NCI-H774 (cell line): Measurements from ENCODE around the gene SUMF1.
"Not testable (repeated sequence)": the region's sequence is repeated elsewhere in the genome, so short reads cannot be mapped to it uniquely, and the experiment has no call there.

Source experiments
- DNase-seq: peaks from one replicate; lab custom pipeline; 2025; lab: John Stamatoyannopoulos, UW

Gene SUMF1

DNA sequence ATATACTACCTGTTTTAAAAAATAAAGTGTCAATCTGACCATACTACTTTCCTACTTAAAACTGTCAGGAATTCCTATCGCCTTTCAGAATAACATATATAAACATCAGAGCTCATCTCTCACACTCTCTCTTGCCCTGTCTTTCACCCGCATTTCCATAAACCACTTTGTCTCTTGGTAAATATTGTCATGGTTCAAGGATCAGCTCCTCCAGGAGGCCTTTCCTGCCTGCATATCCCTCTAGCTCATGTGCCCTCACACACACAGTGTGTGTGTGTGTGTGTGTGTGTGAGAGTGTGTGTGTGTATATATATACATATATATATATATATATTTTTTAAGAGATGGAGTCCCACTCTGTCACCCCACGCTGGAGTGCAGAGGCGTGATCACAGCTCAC is 6.7 kb downstream of the SUMF1 start:
- no peak for DNase-seq

DNA sequence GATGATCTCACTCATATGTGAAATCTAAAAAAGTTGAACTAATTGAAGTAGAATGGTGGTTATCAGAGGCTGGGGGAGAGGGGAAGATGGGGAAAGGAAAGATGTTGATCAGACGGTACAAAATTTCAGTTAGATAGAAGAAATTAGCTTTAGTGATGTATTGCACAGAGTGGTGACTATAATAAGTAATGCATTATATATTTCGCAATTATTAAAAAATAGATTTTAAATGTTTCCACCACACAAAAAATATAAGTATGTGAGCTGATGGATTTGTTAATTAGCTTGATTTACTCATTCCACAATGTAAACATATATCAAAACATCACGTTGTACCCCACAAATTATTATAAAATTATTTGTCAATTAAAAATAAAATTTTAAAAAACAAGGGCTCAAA is 8.1 kb downstream of the SUMF1 start:
- no peak for DNase-seq

DNA sequence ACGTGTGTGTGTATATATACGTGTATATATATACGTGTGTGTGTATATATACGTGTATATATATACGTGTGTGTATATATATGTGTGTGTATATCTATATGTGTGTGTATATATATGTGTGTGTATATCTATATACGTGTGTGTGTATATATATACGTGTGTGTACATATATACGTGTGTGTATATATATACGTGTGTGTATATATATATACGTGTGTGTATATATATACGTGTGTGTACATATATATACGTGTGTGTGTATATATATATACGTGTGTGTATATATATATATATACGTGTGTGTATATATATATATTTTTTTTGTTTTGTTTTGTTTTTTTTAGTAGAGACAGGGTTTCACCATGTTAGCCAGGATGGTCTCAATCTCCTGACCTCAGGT is 10.3 kb downstream of the SUMF1 start:
- not testable (repeated sequence) for DNase-seq

DNA sequence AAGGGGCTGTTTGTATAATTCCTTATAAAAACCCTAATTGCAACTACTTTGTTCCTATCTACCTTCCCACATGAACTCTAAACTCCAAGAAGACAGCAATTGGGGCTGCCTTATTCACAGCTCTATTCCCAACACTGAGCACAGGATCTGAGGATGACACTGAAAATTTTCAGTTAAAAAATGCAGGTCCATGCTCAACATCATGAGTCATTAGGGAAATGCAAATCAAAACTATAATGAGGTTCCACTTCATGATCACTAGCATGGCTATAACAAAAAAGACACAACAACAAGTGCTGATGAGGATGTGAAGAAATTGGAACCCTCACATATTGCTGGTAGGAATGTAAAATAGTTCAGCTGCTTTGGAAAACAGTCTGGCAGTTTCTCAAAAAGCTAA is 12.9 kb downstream of the SUMF1 start:
- DNase-seq: no peak

DNA sequence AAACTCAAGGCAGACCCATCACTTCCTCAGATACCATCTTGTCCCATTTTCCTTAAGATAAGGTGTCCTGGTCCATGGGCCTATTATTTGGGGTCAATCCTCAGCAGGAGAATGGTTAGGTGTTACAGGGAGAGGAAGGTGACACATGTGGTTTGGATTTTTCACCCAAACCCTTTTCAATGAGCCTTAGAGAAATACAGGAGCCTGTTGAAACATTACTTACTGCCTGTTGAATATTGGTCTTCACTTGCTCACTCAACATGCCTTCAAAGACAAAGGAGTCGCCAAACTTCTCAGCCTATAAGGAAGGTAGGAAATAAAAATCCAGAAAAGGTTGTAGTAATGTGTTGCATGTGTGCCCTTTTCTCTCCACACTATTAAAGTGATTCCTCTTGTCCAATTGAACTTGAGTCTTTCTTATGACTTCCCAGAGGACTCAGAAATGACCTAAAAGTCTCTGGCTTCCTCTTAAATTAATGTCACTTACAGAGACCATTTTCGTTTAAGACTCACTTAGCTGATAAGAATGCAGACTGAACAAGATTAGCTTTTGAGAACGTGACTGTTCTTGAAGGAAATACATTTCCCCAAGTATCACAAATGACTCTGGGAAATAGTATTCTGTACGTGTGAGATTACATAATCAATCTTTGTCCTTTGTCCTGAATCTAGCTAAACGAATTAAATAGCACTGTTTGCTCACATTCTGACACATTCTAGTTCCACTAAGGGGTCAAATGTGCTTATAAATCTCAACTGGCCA is 17.8 kb downstream of the SUMF1 start:
- no peak for DNase-seq

DNA sequence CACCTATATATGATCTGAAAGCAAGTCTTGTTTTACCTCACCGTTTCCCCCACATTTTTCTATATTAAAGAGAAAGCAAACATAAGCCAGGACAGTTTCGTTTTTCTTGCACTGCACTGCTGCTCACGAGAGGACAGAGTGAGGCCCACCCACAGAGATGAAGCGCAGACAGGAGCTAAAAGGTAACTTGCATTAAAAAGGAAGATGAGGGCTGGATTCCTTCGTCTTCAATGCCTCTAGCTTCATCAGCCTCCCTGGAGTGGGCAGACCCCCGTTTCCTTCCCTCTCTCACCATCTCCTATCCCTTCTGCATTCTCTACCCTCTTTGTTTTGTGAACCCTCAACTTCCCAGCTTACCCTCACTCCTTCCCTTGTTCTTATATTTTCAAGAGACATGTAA is 18.9 kb downstream of the SUMF1 start:
- DNase-seq: no peak

DNA sequence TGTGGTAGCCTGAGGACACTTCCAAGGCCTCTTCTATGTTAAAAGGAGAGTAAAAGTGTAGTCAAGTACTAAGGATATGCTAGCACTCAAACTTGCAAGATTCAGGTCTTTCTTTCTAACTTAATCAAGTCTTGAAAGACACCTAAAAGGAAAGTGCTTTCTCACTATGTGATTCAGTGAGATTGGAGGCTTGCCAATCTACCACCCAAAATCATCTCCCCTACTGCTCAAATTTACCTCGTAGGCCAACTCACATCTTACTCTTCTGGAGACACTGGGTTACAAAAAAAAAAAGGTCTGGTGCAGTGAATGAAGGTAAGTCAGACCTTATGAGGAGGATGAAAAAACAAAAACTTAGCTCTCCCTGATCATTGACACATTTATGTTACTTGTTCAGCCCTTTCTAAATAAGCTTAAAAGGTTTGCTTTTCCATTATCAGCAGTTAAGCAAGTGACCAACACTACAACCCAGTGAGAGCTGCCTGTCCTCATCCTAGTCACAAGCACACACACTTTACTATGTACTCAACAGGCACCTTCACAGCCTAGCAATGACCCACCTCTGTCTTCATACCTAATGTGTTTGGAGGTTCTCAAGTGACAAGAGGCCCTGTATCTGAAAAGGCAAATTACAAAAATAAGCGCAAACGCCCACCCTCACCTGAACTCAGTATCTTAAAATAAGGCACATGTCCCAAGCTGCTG is 19.6 kb downstream of the SUMF1 start:
- no peak for DNase-seq

DNA sequence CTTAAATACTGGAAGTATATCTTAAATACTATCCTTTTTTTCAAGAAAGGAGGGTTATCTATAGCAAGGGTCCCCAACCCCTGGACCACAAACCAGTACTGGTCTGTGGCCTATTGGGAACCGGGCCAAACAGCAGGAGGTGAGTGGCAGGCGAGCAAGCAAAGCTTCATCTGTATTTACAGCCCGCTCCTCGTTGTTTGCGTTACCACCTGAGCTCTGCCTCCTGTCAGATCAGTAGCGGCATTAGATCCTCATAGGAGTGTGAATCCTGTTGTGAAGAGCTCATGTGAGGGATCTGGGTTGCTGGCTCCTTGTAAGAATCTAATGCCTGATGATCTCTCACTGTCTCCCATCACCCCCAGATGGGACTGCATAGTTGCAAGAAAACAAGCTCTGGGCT is 26.1 kb downstream of the SUMF1 start:
- DNase-seq: no peak

DNA sequence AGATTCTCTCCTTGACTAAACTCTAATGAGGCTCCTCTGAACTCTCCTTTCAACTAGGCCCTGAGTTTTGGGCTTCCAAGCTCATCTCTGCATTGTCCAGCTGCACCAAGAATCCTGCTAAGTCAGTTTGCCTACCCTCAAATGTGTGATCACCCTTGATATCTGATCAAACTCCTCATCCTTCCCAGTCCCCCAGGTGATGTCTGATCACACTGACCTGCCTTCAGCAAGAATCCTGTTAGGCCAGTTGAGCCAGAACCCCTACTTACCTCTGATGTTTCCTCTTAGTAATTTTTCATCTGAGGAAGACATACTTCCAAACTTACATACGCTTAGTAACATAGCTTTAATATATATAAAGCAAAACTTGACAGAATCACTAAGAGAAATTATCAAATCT is 28.8 kb downstream of the SUMF1 start:
- no peak for DNase-seq

DNA sequence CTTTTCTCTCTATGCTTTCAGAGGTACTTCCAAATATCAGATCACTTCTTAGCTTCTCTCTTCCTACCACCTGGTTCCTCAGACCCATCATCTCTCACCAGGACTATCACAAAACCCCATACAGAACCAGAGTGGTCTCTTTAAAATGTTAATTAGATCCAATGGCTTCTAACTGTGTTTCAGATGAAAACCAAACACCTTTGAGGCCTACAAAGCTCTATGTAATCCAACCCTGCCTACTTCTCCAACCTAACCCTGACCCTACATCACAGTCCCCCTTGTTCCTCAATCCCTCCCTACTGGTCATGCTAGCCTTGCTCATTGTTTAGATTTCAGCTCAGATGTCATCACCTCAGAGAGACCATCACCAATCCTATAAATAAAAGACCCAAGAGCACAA is 34.8 kb downstream of the SUMF1 start:
- DNase-seq: no peak

DNA sequence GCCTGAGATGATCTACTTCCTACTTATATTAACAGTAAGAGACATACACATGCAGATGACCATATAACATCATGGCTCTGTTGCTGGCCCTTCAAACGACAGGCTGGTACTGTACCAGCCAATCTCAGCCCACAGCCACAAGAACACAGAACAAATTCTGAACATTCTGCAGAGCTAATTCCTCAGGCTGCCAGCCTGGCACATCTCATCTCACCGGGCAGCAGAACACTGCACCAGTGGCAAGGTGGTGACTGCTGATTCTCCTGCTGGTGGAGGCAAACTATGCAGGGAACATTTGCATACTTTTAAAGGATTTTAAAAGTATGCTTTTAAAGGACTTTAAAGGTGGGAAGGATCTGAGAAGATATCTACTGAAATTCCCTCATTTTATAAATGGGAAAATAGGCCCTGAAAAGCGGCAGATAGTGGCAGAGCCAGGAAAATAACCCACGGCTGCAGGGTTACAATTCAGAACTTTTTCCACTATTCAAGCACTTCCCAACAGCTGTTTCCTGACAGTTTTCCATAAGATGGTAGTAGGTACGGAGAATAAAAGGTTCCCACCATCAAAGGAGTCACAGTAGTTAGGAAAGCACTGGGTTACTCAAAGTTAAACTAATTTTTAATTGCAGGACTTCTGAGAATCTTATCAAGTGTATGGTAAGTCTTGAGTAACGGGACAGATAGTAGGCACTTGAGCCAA is 37.3 kb downstream of the SUMF1 start:
- no peak for DNase-seq

DNA sequence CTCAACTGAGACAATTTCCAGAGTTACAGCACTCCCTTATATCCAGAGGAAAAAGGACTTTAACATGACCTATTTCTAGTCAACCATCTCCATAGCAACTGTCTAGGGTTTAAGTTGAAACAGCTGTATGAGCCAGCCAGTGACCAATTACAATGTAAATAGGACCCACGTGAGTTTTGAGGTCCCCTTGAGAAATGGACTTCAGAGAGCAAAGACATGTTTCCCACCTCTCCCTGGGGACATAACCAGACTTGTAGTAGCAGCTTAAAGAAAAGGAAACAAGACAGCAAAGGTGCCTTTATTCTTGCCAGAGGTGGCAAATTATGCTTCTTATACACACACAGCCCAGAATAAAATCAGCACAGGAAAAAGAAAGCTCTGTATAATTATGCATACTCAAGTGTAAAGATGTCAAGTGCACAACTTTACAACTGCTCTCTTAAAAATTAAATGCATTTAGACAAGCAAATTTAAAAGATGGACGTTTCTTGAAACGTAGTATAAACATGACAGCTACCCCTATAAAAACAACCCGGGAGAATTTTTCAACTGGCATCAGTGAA is 40.2 kb downstream of the SUMF1 start:
- DNase-seq: peak; percentile 32

DNA sequence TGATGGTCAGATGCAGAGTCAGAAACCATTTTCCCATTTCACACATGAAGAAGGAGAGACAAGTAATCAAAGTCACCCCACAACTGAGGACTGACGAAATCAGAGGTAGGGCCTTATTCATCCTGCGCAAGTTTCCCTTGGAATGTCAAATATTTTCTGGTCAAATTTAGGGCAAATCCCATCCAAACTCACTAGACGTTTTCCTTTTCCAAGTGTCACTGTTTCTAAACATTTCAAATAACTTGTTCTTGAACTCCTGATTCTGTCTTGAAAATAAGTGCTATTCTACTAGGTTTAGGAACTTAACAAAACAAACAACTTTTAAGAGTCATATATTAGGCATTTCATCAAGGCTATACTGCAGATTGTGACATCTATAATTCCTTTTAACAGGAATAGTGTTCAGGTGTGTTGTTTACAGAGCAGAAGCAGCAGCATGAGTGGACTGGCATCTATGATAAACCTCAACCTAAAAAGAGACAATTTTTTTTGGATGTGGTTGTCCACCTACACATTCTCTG is 40.7 kb downstream of the SUMF1 start:
- no peak for DNase-seq

DNA sequence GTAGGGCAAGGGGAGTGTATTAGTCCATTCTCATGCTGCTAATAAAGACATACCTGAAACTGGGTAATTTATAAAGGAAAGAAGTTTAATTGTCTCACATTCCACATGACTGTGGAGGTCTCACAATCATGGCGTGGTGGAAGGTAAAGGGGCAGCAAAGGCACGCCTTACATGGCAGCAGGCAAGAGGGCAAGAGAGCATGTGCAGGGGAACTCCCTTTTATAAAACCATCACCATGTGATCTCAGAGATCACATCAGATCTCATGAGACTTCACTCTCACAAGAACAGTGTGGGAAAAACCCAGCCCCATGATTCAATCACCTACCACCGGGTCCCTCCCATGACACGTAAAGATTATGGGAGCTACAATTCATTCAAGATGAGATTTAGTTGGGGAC is 41.4 kb downstream of the SUMF1 start:
- DNase-seq: no peak

DNA sequence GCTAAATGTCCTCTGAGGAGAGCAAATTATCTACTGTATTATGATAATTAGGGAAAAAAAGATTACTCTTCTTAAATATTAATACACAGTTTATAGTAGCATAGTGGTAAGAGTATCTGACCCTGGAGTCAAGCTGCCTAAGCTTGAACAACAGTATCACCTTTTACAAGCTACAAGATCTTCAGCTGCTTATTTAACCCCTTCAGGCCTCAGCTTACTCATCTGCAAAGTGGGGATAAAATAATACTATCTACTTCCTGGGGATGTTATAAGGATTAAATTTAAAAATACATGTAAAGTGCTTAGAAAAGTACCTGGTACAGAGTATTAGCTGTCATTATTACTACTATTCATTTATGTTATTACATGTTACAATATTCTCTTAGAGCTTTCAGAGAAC is 42.0 kb downstream of the SUMF1 start:
- no peak for DNase-seq

DNA sequence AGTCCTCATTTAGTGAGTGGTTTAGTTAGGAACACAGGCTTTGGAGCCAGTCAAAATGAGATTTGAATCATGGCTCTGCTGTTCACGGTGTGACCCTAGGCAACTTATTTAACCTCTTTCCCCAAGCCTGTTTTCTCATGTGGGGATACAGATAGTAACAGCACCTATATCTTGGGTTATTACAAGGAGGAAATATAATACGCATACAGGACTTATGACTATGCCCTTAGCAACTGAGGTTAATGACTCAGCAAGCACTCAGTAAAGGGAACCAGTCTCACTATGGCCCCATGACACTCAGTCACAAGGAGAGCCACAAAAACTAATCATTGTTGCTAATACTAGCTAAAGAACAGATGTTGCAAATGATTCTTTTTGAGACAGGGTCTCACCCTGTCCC is 45.9 kb downstream of the SUMF1 start:
- DNase-seq: no peak

DNA sequence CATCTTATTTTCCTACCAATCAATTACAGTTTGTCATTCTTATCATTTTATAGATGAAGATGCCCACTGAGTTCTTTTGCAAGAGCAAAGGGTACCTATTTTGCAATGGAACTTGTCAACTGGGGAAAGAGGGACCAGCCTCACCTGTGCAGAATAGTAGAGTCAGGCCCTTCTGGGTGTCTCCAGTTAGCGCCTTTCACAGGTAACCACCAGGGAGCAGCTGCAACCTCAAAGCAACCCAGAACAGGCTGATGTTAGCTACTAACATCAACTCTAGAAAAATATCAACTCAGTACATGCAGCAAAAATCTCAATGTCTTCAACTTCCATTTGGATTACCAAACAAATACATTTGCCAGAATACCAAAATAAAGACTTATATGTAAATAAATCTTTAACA is 47.1 kb downstream of the SUMF1 start:
- no peak for DNase-seq

DNA sequence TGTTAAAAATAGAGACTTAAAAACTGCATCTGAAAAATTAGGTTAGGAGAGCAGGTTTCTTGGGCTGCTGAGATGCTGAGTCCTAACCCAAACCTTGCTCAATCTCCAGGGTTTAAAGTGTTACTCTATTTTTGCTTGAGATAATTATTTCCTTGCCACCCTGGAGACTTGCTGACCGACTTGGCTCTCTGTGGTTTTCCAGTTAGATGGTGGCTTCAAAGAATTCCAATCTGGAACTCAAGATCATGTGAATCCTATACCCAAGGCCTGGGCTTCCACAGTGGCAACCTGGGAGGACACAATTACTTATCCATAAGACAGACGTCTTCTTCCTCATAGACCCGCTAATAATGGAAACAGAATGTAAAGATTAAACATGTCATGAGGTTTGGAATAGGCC is 47.7 kb downstream of the SUMF1 start:
- DNase-seq: no peak

DNA sequence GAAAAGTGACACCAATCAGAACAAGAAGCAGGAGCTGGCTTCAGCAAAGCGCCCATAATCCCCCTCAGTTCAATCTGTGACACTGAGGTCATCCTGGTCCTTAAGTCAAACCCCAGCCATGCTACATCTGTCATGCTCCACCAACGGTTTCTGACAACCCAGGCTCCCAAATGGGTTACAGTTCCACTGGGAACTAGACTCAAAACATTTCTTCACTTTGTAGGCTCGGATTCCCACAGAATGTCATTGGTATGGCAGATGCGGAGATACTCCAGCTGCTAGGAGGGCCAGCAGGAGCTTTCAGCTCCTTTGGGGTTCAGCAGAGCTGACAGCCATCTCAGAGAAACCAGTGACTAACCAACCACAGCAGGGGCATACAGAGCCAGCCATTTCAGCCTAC is 48.9 kb downstream of the SUMF1 start:
- DNase-seq: no peak

DNA sequence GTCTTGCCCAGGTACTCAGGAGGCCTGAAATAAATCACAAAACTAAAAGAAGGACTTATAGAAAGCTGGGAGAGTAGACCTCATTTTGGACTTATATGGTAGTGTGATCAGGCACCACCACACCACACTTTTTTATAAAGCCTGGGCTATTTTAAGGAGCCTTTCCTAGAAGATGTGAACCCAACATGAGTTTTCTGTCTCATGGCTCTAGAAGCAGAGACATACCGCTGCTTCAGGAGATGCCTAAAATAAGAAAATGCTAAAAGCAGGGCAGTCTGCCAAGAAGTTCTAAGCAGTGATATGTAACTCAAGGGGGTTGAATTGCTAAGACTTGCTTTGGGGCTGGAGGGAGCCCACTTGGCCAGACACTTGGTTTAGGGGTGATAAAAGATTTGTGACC is 49.6 kb downstream of the SUMF1 start:
- DNase-seq: no peak

DNA sequence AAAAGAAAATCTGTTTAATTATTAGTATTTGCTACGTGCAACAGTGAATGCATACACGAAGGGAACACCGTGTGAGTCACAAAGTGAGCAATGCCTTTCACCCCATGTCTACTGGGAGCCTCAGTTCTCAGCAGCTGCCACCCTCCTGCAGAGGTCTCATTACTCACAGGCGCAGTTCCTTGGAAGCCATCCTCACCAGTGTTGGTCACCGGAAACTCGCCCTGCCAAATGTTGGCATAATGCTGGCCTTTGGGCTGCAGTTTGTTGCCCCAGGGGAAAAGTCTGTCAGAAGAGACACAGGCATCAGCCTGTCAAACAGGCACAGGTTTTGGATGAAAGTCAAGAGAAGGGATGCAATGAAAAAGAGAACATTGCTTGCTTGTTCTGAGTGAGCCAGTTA is 50.1 kb downstream of the SUMF1 start:
- DNase-seq: no peak

DNA sequence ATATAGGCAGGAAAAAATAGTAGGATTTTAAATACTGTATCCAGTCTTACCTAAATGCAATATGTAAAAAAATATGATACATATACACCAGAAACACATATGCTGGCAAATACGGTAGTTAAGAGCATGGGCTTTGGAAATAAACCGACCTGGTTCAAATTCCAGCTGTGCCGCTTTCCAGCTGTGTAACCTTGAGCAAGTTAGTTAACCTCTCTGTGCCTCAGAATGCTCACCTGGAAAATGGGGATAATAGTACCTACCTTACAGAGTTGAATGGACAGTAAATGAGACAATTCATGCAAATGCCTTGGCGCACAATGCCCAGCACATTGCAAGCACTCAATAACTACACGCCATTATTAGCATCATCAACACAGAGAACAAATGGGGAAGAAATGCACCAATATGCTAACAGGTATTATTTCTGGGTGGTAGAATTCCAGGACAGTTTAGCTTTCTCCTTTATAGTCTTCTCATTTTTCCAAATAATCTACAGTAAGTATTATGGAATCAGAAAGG is 50.6 kb downstream of the SUMF1 start:
- no peak for DNase-seq

DNA sequence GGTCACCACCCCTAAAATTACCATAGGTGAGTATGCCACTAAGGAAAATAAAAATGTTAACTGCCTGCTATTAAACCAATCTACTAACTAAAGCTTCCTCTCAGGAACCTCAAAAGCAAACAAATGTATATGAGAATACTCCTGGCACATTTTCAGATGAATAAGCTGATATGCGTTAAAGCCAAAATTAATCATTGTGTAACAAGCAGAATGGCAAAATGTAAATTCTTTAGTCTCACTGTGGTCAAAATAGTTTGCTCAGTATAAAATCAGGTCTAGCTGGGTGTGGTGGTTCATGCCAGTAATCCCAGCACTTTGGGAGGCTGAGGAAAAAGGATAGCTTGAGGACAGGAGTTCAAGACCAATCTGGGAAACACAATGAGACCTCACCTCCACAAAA is 53.6 kb downstream of the SUMF1 start:
- DNase-seq: no peak
